Neural cell (in vitro differentiated cells): Measurements from ENCODE around the gene COIL. TPM values are rescaled to one million over a fixed set of nuclear protein-coding genes. Genes with fewer than 3 reads are reported as not detected.

Source experiments
- H2AFZ ChIP-seq: fragments of 200-600, 300-800 bp; sonication (generic), shearing (Covaris generic); 2 replicates; pipeline ENCODE4 v1.6.0; 2014; ENCODE audit warnings: low read depth, mild to moderate bottlenecking, antibody characterized with exemption, low read length, moderate library complexity
- H3F3A ChIP-seq: fragments of 200-600 bp; shearing (Covaris generic); 2 replicates; pipeline ENCODE4 v1.6.1; 2016; ENCODE audit warnings: mild to moderate bottlenecking, moderate library complexity, mixed read lengths, antibody characterized with exemption, low read length; ENCODE audit not compliant: insufficient read depth, poor library complexity, severe bottlenecking
- H3K27ac ChIP-seq: fragments of 200-600, 300-800 bp; sonication (generic), shearing (Covaris generic); 2 replicates; pipeline ENCODE4 v1.5.1; 2014; ENCODE audit warnings: mild to moderate bottlenecking, low read length, moderate library complexity
- H3K27me3 ChIP-seq: fragments of 300-800, 200-600 bp; sonication (generic), shearing (Covaris generic); 2 replicates; pipeline ENCODE4 v1.6.0; 2014; ENCODE audit warnings: mild to moderate bottlenecking, low read depth, low read length, moderate library complexity; ENCODE audit not compliant: insufficient read depth
- H3K36me3 ChIP-seq: fragments of 300-800, 200-600 bp; sonication (generic), shearing (Covaris generic); 2 replicates; pipeline ENCODE4 v1.5.1; 2014; ENCODE audit warnings: mild to moderate bottlenecking, antibody characterized with exemption, low read length, moderate library complexity; ENCODE audit not compliant: insufficient read depth
- H3K4me2 ChIP-seq: fragments of 300-800, 200-600 bp; sonication (generic), shearing (Covaris generic); 2 replicates; pipeline ENCODE4 v1.6.0; 2014; ENCODE audit warnings: mild to moderate bottlenecking, low read length
- H3K4me3 ChIP-seq: fragments of 300-800, 200-600 bp; sonication (generic), shearing (Covaris generic); 2 replicates; pipeline ENCODE4 v1.5.1; 2014; ENCODE audit warnings: mild to moderate bottlenecking, low read length, moderate library complexity
- H3K79me2 ChIP-seq: fragments of 200-600 bp; shearing (Covaris generic); replicated peaks from 2 replicates; pipeline ENCODE4 v1.6.0; 2014; ENCODE audit warnings: mild to moderate bottlenecking, low read length, moderate library complexity; ENCODE audit not compliant: insufficient read depth
- H3K9ac ChIP-seq: fragments of 300-800, 200-600 bp; sonication (generic), shearing (Covaris generic); 2 replicates; pipeline ENCODE4 v1.6.1; 2016; ENCODE audit warnings: mild to moderate bottlenecking, low read length, mixed read lengths
- H3K9me2 ChIP-seq: fragments of 200-600 bp; shearing (Covaris generic); 2 replicates; pipeline ENCODE4 v1.6.1; 2016; ENCODE audit warnings: mild to moderate bottlenecking, low read length, mixed read lengths; ENCODE audit not compliant: insufficient read depth
- H3K9me3 ChIP-seq: fragments of 200-600, 300-800 bp; sonication (generic), shearing (Covaris generic); 2 replicates; pipeline ENCODE4 v1.6.1; 2016; ENCODE audit warnings: mild to moderate bottlenecking, mixed run types, low read length, moderate library complexity, mixed read lengths
- H4K20me1 ChIP-seq: fragments of 200-600 bp; shearing (Covaris generic); 2 replicates; pipeline ENCODE4 v1.6.1; 2016; ENCODE audit warnings: mild to moderate bottlenecking, mixed run types; ENCODE audit not compliant: insufficient read depth
- CTCF ChIP-seq: fragments of 450-650 bp; IDR thresholded peaks from 2 replicates; pipeline ENCODE4 v1.5.1; 2014; ENCODE audit warnings: antibody characterized with exemption, mild to moderate bottlenecking, moderate library complexity; ENCODE audit not compliant: poor library complexity, severe bottlenecking
- EP300 ChIP-seq: fragments of 450-650 bp; conservative IDR thresholded peaks from 2 replicates; pipeline ENCODE4 v1.6.1; 2014; ENCODE audit warnings: antibody characterized with exemption, mild to moderate bottlenecking, moderate library complexity; ENCODE audit not compliant: poor library complexity, severe bottlenecking
- EZH2 ChIP-seq: fragments of 200-600, 300-800 bp; shearing (Covaris generic), sonication (generic); IDR thresholded peaks from 2 replicates; pipeline ENCODE4 v1.6.1; 2014; ENCODE audit warnings: antibody characterized with exemption, low read length, borderline replicate concordance, mild to moderate bottlenecking; ENCODE audit not compliant: insufficient read depth, poor library complexity, severe bottlenecking
- MXI1 ChIP-seq: fragments of 450-650 bp; conservative IDR thresholded peaks from 2 replicates; pipeline ENCODE4 v1.6.1; 2014; ENCODE audit warnings: antibody characterized with exemption, mild to moderate bottlenecking; ENCODE audit not compliant: poor library complexity, severe bottlenecking
- POLR2AphosphoS5 ChIP-seq: IDR thresholded peaks from 2 replicates; pipeline ENCODE4 v1.6.1; 2012
- RAD21 ChIP-seq: fragments of 450-650 bp; conservative IDR thresholded peaks from 2 replicates; pipeline ENCODE4 v1.6.1; 2014; ENCODE audit warnings: antibody characterized with exemption, mild to moderate bottlenecking, moderate library complexity
- REST ChIP-seq: IDR thresholded peaks from 2 replicates; pipeline ENCODE4 v1.6.1; 2012; ENCODE audit warnings: borderline replicate concordance
- SMC3 ChIP-seq: fragments of 450-650 bp; conservative IDR thresholded peaks from 2 replicates; pipeline ENCODE4 v1.6.1; 2014; ENCODE audit warnings: antibody characterized with exemption, mild to moderate bottlenecking, moderate library complexity; ENCODE audit not compliant: poor library complexity
- TAF1 ChIP-seq: IDR thresholded peaks from 2 replicates; pipeline ENCODE4 v1.6.1; 2012; ENCODE audit warnings: low read depth
- polyA plus RNA-seq: library from polyadenylated mRNA; depleted of rRNA; stranded (reverse); fragments of >200 nt; gene quantifications from 2 replicates; pipeline ENCODE4 v1.2.3, GENCODE V29; 2014

The COIL gene
- polyA plus RNA-seq, 1 donor from 2014 or later = 39.1 TPM

GRCh38 chr17:56956992-56957391, 3.9 kb downstream of the COIL start:
- no peak overlapping the region for H3K4me3 ChIP-seq
- no peak overlapping the region for H3K27ac ChIP-seq
- H3K9ac ChIP-seq = no peak overlapping the region
- no peaks in the 10 kb centered on the region for H3K36me3 ChIP-seq
- TF ChIP-seq TAF1 (no peak), CTCF (no peak), POLR2AphosphoS5 (no peak), RAD21 (no peak), MXI1 (no peak), EP300 (no peak), REST (no peak), EZH2 (no peak), SMC3 (no peak)
- no peaks in the 10 kb centered on the region for H3K9me2 ChIP-seq
- H4K20me1 ChIP-seq = no peaks in the 10 kb centered on the region
- no peaks in the 10 kb centered on the region for H3K9me3 ChIP-seq
- no peak overlapping the region for H2AFZ ChIP-seq
- H3K79me2 ChIP-seq = peaks cover 12% of the 10 kb centered on the region
- no peaks in the 10 kb centered on the region for H3F3A ChIP-seq
- H3K4me2 ChIP-seq = no peak overlapping the region
- H3K27me3 ChIP-seq = no peaks in the 10 kb centered on the region

- no peaks in the 10 kb centered on the region for H3K36me3 ChIP-seq
- no peak overlapping the region for H3K4me3 ChIP-seq
- H3K4me2 ChIP-seq = no peak overlapping the region
These were observed 11.3 kb downstream of the COIL start for GRCh38 chr17:56949595-56949994.

GRCh38 chr17:56948491-56948890, 12.4 kb downstream of the COIL start:
- no peak overlapping the region for H2AFZ ChIP-seq
- H3K27me3 ChIP-seq = no peaks in the 10 kb centered on the region
- no peak overlapping the region for H3K9ac ChIP-seq
- H3F3A ChIP-seq = no peaks in the 10 kb centered on the region
- TF ChIP-seq RAD21 = no peak
- TF ChIP-seq CTCF = no peak
- TF ChIP-seq POLR2AphosphoS5 = no peak
- TF ChIP-seq SMC3 = no peak
- no peak for TF ChIP-seq REST
- no peak for TF ChIP-seq MXI1
- no peak for TF ChIP-seq EP300
- no peak for TF ChIP-seq EZH2
- TF ChIP-seq TAF1 = no peak
- H3K9me3 ChIP-seq = no peaks in the 10 kb centered on the region
- peaks cover 4% of the 10 kb centered on the region for H3K36me3 ChIP-seq
- H3K9me2 ChIP-seq = no peaks in the 10 kb centered on the region
- H3K27ac ChIP-seq = no peak overlapping the region
- H3K4me2 ChIP-seq = no peak overlapping the region
- H3K4me3 ChIP-seq = no peak overlapping the region
- no peaks in the 10 kb centered on the region for H4K20me1 ChIP-seq
- no peaks in the 10 kb centered on the region for H3K79me2 ChIP-seq

More at GRCh38 chr17:56949595-56949994, 11.3 kb downstream of the COIL start:
- Histone ChIP-seq H3K79me2 (no peaks in the 10 kb centered on the region), H3K27me3 (no peaks in the 10 kb centered on the region), H4K20me1 (no peaks in the 10 kb centered on the region), H3K9me3 (no peaks in the 10 kb centered on the region), H3K9me2 (no peaks in the 10 kb centered on the region), H3K9ac (no peak overlapping the region), H3K27ac (no peak overlapping the region), H3F3A (no peaks in the 10 kb centered on the region), H2AFZ (no peak overlapping the region)
- TF ChIP-seq EZH2 = no peak
- no peak for TF ChIP-seq RAD21
